HG03442 (cell line): Measurements from ENCODE around the gene ACSM5.
"Not testable (repeated sequence)": the region's sequence is repeated elsewhere in the genome, so short reads cannot be mapped to it uniquely, and the experiment has no call there.

Experiments
- ATAC-seq: cut with Tn5 transposase; IDR thresholded peaks from one replicate; pipeline ENCODE4 v1.9.1; 2021; ENCODE audit warnings: mild to moderate bottlenecking, moderate library complexity; ENCODE audit not compliant: unreplicated experiment

ACSM5 gene

DNA sequence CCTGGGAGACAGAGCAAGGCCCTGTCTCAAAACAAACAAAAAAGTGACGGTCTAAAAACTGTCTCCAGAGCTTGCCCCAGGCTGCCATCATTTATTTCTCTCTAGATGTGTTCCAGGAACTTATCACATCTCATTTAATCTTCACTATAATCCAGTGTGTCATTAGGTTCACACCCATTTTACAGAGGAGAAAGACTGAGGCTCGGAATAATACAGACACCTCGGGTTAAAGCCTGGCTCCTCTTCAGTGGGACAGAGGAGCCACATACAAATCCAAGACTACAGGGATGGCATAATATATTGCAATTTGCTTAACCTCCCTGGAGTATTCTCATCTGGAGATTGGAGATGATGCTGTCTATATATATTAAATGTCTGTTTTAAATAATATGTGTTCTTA, 10.7 kb upstream of the ACSM5 start:
- ATAC-seq, result no peak

DNA sequence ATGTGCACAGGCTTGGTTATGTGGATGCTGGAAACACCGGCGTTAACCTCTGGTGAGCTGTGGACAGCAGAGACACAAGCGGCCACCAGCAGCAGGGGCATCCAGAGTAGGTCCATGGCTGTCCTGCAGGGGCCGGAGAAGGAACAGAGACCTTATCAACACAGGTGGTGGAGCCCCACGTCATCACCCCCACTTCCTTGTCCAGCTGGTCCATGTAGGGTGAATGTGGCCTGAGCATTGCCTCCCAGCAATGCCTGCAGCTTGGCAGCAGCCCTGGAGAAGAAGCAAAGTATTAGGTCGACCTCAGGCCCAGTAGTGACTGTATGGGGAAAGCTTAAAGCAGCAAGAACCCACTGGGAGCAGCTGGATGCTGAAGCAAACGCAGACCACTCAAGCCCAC, 10.1 kb upstream of the ACSM5 start:
- no peak for ATAC-seq

DNA sequence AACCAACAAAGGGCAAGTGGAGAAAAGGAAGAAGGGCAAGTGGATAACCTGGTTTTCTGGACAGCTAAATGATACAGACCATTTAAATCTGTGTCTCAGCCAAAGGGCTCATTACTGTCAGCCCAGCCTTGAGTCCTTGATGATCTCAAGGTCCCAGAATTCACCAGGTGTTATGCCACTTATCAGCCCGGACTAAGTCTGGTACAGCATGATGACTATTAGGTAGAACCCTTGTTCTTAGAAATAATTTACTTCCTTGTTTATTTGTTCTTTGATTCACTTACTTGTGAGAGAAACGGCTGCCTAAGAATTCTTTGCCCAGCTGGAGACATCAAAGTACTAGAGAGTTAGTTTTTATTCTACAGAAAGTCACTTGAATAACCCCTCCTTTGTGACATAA, 8.3 kb upstream of the ACSM5 start:
- no peak for ATAC-seq

DNA sequence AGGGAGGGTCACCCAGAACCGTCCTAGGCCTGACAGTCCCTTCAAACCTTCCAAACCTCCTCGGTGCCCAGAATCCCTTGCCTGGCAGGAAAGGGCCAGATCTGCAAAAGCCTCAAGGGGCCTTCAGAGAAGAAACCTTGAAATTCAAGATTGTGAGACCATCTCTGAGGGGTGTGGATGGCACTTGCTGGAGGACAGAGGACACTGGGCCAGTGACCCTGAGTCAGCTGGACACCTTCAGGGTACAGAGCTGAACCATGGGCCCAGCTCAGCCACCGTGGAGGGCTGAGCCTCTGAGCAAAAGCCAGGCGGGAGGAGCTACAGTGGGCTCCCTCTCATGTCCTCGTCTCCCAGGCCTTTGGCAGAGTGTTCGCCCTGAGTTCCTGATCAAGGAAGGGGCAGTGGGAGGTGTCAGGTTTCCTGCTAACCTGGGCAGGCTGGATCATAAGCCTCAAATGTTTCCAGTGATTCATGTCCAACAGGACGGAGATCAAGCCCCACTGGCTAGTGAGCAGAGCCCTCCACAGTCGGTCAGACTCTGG, 7.8 kb upstream of the ACSM5 start:
- ATAC-seq, result no peak

DNA sequence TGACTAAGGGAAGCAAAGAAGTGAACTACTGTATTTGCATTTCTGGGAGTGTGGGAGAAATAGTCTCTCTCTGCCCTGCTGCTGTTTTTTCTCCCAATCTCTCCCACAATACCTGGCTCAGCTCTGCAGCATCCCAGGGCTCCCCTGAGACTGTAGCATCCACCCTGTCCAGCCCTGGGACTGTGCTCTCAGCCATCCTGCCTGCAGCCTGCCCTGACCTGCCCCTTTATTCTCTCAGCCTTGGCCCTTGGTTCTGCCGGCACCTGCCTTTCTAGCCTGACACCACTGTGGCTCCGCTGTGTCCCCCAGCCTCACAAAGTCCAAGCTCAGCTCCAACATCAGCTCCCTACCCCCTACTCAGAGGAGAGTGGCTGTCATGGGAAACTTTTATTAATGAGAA, 6.7 kb upstream of the ACSM5 start:
- ATAC-seq, result no peak

DNA sequence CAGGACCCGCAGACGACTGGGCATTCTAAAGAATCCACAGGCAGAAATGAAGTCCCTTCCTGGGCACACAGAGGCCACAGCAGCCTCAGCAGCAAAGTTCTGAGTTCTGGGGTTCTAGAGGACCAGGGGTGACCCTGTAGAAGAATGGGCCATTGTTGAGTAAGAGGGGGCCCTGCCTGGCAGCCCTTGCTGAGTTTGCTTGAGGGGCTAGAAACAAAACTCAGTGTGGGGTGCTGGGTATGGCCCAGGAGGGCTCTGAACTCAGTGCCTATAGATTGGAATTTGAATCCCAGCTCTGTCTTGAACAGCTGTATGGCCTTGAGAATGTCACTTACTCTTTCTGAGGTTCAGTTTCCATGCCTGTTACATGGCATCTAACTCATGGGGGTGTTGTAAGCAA, 4.7 kb upstream of the ACSM5 start, which contains the start of gene PDILT:
Gene PDILT (minus strand): TSS at position 101 of the 400 bp plus-strand sequence. CDS start 5,437 bp downstream, outside the sequence.
- no peak for ATAC-seq

DNA sequence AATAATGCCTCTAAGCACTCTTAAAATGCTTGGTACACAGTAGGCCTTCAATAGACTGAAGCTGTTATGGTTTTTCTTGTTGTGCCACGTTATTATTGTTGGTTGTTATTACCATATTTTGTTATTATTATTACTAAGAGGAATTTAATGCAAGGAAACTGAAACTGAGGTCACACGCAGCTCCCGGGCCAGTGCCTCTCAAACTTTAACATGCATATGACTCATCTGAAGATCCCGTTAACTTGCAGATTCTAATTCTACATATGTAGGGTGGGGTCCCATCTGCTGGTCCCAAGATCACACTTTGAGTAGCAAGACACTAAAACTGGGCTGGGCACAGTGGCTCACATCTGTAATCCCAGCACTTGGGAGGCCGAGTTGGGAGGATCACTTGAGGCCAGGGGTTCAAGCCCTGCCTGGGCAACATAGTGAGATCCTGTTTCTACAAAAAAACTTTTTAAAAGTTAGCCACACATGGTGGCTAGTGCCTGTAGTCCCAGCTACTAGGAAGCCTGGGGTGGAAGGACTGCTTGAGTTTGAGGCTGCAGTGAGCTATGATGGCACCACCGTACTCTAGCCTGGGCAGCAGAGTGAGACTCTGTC, 888 bp downstream of the ACSM5 start:
- ATAC-seq, result peak; percentile 71

DNA sequence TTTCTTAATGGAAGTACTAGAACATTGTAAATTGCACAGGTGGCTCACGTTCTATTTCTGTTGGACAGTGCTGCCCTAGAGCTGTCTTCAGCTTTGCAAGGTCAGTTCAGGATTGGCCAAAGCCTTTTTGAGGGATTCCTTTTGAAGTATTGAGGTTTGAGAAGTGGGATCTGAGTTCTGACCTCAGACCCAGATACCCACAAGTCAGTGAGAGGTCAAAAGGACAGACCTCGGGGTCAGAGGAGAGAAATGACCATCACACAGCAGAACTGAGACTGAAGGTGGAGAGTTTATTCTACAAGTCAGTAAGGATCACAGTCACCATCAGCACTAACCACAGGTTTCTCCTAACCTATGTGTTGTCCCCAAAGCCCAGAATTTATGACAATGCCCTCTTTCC, 1.7 kb downstream of the ACSM5 start:
- ATAC-seq, result no peak

DNA sequence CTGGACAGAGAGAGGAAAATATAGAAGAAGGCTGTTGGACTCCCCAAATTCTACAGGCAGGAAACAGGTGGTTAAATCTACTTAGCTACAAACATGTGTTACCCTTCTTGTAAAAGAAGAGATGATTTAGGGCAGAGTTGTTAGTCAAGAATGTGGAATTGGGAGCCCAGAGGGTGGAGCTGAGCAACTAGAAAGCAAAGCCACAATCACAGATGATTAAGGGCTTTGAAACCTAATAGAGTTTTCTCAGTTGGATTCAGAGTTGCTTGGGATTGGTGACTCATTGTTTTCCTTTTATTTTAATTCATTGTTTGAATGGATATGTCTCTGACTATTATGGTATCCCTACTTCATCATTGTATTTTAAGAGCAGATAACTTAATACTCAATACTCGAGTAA, 6.2 kb downstream of the ACSM5 start:
- no peak for ATAC-seq

DNA sequence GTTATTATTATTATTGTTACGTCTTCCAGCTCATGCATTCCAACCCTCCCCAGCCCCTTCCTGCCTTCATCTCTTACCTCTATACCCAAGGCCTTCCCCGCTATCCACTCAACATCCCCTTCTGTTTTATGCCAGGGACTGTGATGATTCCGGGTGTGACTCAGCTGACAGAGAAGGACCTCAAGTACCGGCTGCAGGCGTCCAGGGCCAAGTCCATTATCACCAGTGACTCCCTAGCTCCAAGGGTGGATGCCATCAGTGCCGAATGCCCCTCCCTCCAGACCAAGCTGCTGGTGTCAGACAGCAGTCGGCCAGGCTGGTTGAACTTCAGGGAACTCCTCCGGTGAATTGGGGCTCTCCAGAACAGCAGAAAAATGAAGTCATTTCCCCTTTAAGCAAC, 9.8 kb downstream of the ACSM5 start:
- ATAC-seq, result not testable (repeated sequence)

DNA sequence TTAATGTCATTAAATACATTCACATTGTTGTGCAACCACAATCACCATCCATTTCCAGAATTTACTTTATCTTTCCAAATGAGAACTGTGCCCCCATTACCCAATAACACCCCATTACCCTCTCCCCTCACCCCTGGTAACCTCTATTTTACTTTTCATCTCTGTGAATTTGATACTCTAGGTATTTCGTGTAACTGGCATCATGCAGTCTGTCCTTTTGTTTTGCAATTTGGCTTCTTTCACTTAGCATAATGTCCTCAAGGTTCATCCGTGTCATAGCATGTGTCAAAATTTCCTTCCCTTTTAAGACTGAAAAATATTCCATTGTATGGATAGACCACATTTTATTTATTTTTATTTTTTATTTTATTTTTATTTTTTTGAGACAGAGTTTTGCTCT, 12.4 kb downstream of the ACSM5 start:
- not testable (repeated sequence) for ATAC-seq

DNA sequence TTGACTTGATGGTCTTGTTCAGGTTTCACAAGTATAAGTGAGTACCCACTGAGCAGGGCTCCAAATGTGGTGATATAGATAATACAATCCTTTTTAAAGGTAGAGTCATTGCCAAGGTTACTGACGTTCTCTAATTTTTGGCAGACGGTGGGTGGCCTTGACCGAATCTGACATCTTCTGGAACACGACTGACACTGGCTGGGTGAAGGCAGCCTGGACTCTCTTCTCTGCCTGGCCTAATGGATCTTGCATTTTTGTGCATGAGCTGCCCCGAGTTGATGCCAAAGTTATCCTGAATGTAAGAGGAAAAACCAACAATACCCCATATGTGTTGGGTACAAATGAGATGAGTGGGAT, 14.4 kb downstream of the ACSM5 start:
- not testable (repeated sequence) for ATAC-seq

DNA sequence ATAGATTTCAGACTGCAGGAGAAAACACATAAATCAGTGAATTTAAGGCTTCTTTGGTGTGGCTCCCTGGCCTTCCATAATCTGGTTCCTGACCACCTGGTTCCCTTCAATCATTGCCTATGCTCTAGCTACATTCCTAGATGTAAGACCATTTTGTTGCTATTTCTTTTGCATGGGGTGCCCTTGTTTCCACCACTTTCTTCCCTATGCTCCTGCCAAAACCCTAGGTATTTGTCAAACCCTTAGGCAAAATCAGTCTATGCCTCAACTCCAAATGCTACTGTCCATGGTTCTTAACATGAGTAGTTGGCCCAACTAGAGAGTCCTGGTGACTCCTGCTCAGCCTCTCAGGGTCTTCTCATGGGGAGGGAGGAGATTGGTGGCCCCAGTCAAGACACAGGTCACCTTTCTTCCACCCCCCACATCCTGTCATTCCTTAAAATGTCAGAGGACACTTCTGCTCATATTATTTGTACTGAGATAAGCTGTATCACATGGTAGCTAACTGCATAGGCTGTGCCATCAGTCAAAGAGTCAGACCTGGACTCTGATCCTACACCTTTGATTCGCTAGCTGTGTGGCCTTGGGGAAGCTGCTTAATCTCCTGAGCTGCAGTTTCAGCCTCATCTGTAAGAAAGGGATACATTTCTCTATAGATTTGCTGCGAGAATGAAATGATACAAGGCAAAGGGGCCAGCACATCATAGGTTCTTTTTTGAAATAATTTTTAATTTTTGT, 15.0 kb downstream of the ACSM5 start:
- ATAC-seq, result no peak

DNA sequence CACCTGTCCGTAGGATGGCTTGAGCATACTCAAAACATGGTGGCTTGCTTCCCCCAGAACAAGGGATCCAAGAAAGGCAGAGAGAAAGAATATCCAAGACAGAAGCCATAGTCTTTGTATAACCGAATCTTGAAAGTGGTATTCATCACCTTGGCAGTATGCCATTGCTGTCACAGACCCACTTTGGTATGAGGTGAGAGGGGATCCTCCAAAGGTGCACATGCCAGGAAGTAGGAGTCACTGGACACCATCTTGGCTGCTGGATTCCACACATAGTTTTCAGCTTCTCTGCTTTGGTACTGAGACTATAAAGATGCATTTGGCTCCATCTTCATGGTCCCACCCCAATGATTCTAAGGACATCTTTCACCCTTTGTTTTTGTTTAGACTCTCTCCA, 18.1 kb downstream of the ACSM5 start:
- ATAC-seq, result not testable (repeated sequence)

DNA sequence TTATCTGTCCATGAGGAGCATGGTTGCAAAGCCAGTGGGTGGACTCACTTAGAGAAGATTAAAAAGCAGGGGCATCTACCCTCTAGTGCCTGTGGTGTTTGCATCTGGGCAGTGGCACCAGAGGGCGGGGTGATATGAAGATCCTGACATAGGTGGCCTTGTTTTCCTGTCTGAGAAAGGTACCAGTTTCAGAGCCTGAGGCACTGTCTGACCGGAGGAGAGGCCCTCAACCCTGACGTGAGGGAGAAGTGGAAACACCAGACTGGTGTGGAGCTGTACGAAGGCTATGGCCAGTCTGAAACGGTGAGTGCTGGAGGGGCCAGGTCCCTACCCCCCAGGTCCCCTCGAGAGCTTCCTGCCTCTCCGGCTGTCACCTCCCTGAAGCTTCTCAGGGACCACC, 20.2 kb downstream of the ACSM5 start:
- not testable (repeated sequence) for ATAC-seq

DNA sequence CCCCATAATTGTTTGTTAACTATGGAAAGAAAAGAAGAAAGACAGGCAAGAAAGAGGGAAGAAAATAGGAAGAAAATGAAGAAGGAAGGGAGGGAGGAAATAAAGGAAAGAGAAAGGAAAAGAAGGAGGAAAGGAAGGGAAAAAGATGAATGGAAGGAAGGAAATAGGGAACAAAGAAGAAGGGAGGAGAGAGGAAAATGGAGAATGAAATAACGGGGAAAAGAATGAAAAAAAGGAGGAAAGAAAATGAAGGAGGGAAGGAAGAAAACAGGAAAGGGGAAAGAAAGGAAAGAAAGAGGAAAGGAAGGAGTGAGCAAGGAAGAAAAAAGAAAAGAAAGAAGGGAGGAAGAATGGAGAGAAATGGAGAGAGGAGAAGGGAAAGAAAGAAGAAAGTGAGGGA, 21.1 kb downstream of the ACSM5 start:
- not testable (repeated sequence) for ATAC-seq

DNA sequence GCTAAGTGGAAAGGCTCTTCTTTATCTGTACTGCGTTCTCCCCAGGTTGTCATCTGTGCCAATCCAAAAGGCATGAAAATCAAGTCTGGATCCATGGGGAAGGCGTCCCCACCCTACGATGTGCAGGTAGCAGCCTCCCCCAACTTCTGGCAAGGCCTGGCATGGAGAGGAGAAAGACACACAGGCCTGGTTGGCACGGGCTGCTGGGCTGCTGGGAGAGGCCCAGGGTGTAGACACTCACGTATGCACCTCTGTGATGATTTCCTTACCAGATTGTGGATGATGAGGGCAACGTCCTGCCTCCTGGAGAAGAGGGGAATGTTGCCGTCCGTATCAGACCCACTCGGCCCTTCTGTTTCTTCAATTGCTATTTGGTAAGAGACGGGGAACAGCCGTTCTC, 21.6 kb downstream of the ACSM5 start:
- ATAC-seq, result no peak

DNA sequence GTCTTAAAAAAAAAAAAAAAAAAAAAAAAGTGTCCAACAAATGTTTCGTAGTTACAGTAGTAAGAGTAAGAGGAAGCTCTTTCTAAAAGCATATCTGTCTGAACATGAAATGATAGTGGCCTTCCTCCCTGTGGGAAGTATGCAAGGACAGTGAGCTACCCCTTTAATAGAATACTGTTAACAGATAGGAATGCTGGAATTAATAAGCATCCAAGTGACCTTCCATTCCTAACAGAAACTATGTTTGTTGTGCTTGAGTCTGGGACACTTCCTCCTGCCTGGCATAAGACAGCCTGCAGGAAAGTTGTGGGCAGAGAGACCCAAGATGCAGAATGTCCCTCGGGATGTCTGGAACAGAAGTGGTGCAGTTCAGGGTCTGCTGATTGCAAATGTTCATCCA, 29.6 kb downstream of the ACSM5 start:
- not testable (repeated sequence) for ATAC-seq

DNA sequence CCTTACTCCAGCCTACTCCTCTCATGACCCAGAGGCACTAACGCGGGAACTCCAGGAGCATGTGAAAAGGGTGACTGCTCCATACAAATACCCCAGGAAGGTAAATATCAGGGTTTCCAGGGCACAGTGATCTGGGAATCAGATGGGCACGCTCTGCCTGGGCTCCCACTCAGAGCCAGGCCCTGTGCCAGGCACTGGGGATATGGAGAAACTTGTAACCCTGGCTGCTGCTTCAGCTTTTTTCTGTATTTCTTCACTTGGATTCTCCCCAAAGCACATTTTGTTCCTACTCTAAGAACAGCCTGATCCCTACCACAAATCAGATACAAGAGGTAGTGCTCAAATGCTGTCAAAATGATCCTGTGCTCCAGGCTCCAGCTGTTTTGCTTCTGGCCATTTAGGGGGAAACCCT, 30.5 kb downstream of the ACSM5 start:
- ATAC-seq, result not testable (repeated sequence)

DNA sequence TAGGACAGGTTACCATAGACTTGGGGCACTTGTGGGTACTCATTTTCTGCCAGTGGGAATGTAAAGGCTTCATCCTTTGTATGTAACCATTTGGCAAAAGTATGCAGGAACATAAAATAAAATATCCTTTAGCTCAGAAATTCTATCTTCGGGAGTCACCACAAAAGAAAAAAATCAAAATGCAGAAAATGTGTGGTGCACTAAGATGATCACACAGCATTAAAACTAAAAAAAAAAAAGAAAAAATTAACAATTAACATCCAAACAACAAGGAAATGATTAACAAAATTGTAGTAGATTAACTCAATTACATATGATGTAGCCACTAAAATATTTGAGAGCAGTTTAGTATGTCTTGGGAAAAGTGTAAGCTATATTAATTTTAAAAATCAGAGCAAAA, 31.4 kb downstream of the ACSM5 start:
- not testable (repeated sequence) for ATAC-seq

DNA sequence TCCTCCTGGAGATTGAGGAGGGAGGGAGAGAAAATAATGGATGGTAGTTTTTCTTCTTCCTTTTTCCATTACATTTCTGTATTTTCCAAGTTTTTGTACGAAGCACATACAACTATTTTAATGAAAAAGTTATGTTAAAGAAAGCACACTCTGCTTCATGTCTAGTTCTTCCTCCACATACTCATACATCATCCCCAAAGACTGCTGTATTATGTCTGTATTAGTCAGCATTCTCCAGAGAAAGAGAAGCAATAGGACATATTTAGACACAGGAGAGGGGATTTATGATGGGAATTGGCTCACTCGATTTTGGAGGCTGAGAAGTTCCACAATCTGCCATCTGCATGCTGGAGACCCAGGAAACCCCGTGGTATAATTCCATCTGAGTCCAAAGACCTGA, 31.9 kb downstream of the ACSM5 start:
- ATAC-seq, result no peak

DNA sequence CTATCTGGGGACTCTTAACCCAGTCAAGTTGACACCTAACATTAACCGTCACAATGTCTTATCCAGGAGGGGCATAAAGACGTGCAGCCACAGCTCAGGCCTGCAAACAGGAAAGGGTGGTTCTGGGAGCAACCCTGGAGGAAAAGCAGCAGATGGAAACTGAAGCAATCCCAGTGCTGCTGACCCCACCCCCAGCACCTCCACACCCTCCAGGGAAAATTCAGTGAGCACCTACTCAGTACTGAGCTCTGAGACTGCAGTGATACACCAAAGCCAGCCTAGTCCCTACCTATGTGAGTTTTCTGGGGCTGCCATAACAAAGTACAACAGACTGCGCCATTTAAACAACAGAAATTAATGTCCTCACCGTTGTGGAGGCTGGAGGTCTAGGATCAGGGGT, 32.5 kb downstream of the ACSM5 start:
- not testable (repeated sequence) for ATAC-seq
